ENCODE data around the gene MZT2B.

DNA sequence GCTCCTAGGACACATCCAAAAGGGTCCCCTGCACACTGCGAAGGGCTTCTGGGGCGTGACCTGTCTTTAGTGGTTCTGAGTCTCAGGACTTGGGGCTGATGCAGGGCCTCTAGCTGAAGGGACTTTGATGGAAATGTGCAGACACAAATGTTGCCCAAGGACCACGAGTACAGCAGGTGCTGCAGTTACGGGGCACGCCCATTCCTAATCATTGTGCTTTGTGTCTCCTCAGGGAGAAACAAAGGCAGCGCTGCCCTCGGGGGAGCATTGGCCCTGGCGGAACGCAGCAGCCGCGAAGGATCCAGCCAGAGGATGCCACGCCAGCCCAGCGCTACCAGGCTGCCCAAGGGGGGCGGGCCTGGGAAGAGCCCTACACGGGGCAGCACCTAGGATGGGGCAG is 8.2 kb downstream of the MZT2B start:
- TF ChIP-seq, protein P1, sequence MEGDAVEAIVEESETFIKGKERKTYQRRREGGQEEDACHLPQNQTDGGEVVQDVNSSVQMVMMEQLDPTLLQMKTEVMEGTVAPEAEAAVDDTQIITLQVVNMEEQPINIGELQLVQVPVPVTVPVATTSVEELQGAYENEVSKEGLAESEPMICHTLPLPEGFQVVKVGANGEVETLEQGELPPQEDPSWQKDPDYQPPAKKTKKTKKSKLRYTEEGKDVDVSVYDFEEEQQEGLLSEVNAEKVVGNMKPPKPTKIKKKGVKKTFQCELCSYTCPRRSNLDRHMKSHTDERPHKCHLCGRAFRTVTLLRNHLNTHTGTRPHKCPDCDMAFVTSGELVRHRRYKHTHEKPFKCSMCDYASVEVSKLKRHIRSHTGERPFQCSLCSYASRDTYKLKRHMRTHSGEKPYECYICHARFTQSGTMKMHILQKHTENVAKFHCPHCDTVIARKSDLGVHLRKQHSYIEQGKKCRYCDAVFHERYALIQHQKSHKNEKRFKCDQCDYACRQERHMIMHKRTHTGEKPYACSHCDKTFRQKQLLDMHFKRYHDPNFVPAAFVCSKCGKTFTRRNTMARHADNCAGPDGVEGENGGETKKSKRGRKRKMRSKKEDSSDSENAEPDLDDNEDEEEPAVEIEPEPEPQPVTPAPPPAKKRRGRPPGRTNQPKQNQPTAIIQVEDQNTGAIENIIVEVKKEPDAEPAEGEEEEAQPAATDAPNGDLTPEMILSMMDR (IDR thresholded peaks at IDR 0.05) = no peak
- no peak for TF ChIP-seq POLR2A (IDR thresholded peaks at IDR 0.05)
- no peak for TF ChIP-seq POLR2AphosphoS5 (IDR thresholded peaks at IDR 0.05)
